Measurements from ENCODE around the gene MACROD2.

Gene MACROD2

GRCh38 chr20:14313341-14314020 is 318.2 kb downstream of the MACROD2 start:
- no peak overlapping the region for H3K4me3 ChIP-seq (ENCODE audit: low read depth, low read length)
- TF ChIP-seq CTCF (IDR thresholded peaks at IDR 0.05; ENCODE audit: insufficient read depth, low read depth, low read length, missing control alignments): no peak
- DNase-seq (ENCODE audit: low read depth): no peak

GRCh38 chr20:14319704-14320103 is 324.4 kb downstream of the MACROD2 start:
- DNase-seq (ENCODE audit: low read depth): no peak
- TF ChIP-seq CTCF (IDR thresholded peaks at IDR 0.05; ENCODE audit: insufficient read depth, low read depth, low read length, missing control alignments): no peak
- H3K4me3 ChIP-seq (ENCODE audit: low read depth, low read length): no peak overlapping the region

DNA sequence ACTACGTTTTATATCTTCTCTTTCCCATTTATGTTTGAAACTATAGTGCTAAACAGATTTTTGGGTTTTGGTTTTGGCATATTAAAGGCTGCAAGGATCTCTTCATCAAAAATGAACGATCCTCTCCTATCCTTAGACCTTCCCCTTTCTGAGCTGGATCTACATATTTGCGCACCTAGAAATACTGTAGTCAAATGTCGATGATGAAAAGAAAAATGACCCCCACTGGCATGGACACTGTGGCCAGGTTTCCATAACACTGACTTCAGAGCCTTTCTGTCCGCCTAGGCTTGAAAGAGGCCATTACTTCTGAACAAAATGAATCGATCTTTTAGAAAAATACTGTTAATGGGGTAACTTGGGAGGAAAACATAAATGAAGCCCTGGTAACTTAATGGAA is 336.3 kb downstream of the MACROD2 start:
- no peak for DNase-seq (ENCODE audit: low read depth)
- H3K4me3 ChIP-seq (ENCODE audit: low read depth, low read length): no peak overlapping the region
- no peak for TF ChIP-seq CTCF (IDR thresholded peaks at IDR 0.05; ENCODE audit: insufficient read depth, low read depth, low read length, missing control alignments)

DNA sequence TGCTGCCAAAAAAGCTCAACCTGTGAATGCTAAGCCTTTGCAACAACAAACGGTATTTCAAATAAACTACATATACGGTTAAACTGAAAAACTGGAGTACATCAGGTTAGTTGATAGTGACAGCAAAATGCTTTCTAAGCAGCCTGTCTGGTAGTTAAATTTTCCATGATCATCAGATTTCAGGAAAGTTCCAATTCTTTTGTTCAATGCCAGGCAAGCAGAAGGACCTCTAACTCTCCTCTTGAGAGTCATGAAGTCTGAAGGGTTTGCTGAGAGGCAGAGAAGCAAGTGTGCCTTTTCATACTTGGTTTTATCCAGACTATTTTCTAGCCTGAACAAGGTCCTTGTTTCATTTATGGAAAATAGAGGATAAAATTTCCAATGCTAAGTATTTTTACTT is 337.6 kb downstream of the MACROD2 start:
- no peak for TF ChIP-seq CTCF (IDR thresholded peaks at IDR 0.05; ENCODE audit: insufficient read depth, low read depth, low read length, missing control alignments)
- DNase-seq (ENCODE audit: low read depth): no peak
- H3K4me3 ChIP-seq (ENCODE audit: low read depth, low read length): no peak overlapping the region

GRCh38 chr20:14333721-14334120 is 338.4 kb downstream of the MACROD2 start:
- peak overlapping the region; percentile 22 for H3K4me3 ChIP-seq (ENCODE audit: low read depth, low read length)
- TF ChIP-seq CTCF (IDR thresholded peaks at IDR 0.05; ENCODE audit: insufficient read depth, low read depth, low read length, missing control alignments): no peak
- peak; percentile 45 for DNase-seq (ENCODE audit: low read depth)

DNA sequence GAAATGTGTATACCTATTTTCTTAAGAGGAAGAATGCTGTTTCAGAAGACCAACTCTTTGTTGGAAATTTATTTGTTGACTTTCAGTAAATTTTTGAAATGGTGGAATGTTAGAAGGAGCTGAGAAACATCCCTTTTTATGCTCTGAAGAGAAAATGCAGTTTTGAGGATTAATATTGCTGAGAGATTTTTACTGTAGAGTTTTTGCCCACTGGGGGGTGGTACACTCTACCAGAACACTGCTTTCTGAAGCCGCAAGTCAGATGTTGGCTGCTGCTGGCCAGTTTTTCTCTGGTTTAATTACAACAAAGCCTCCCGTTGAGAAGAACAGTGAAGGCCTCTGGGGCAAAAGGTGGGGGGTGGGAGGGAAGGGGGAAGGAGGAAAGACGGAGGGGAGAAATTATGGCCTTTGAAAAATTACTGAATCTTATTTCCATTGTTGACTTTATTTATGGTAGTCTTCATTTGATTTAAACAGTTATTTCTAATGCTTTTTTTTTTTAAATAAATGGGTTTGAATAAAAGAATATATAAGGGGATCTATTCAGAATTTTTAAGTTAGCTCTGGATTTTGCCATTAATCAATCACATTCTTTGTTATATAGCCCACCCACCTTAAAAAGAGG is 339.1 kb downstream of the MACROD2 start:
- TF ChIP-seq CTCF (IDR thresholded peaks at IDR 0.05; ENCODE audit: insufficient read depth, low read depth, low read length, missing control alignments): peak; percentile 50
- peak overlapping the region; percentile 1; the same call in 1 of the 2 replicates for H3K4me3 ChIP-seq (ENCODE audit: low read depth, low read length)

More for the DNA sequence above, 339.1 kb downstream of the MACROD2 start:
- DNase-seq (ENCODE audit: low read depth): peak; percentile 70
